ENCODE measurements around the gene TMEM179.

- TF ChIP-seq, protein P1, sequence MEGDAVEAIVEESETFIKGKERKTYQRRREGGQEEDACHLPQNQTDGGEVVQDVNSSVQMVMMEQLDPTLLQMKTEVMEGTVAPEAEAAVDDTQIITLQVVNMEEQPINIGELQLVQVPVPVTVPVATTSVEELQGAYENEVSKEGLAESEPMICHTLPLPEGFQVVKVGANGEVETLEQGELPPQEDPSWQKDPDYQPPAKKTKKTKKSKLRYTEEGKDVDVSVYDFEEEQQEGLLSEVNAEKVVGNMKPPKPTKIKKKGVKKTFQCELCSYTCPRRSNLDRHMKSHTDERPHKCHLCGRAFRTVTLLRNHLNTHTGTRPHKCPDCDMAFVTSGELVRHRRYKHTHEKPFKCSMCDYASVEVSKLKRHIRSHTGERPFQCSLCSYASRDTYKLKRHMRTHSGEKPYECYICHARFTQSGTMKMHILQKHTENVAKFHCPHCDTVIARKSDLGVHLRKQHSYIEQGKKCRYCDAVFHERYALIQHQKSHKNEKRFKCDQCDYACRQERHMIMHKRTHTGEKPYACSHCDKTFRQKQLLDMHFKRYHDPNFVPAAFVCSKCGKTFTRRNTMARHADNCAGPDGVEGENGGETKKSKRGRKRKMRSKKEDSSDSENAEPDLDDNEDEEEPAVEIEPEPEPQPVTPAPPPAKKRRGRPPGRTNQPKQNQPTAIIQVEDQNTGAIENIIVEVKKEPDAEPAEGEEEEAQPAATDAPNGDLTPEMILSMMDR (IDR thresholded peaks at IDR 0.05; ENCODE audit: insufficient read depth, low read length, poor library complexity, severe bottlenecking), result no peak
- no peak for TF ChIP-seq EZH2phosphoT487 (conservative IDR thresholded peaks at IDR 0.05; ENCODE audit: low read length)
Measured at GRCh38 chr14:104624939-104625338, 20.4 kb upstream of the TMEM179 start.

Data from SU-DHL-6 (cell line).